T-helper 2 cell treated with Interferon-gamma antibody and Interleukin-4, amounts not matched to agents 5 μg/mL and 100 μg/mL, for 36 hours (primary cell): ENCODE results near the gene NTRK3.
"Not testable (repeated sequence)": the region's sequence is repeated elsewhere in the genome, so short reads cannot be mapped to it uniquely, and the experiment has no call there.

Experiments
- DNase-seq: peaks from one replicate; pipeline ENCODE4 v3.0.0; 2021; ENCODE audit warnings: low spot score
- H3K27ac Mint-ChIP-seq: one replicate; pipeline ENCODE4 v1.8.0; 2021; ENCODE audit warnings: mild to moderate bottlenecking, mixed read lengths
- H3K27me3 Mint-ChIP-seq: one replicate; pipeline ENCODE4 v1.8.0; 2021; ENCODE audit warnings: low read depth, mixed read lengths
- H3K36me3 Mint-ChIP-seq: one replicate; pipeline ENCODE4 v1.8.0; 2021; ENCODE audit warnings: low read depth, mixed read lengths
- H3K4me1 Mint-ChIP-seq: one replicate; pipeline ENCODE4 v1.8.0; 2021; ENCODE audit warnings: low read depth, mixed read lengths
- H3K4me3 Mint-ChIP-seq: one replicate; pipeline ENCODE4 v1.8.0; 2022; ENCODE audit warnings: mild to moderate bottlenecking, moderate library complexity, mixed read lengths
- H3K9me3 Mint-ChIP-seq: one replicate; pipeline ENCODE4 v1.8.0; 2021; ENCODE audit warnings: mixed read lengths

NTRK3 gene

GRCh38 chr15:88036154-88036839 is 220.2 kb downstream of the NTRK3 start:
- no peak for DNase-seq
- Mint-ChIP-seq H3K27ac (no peak overlapping the region), H3K27me3 (peaks cover 17% of the 10 kb centered on the region), H3K36me3 (no peaks in the 10 kb centered on the region), H3K4me3 (no peak overlapping the region), H3K9me3 (no peaks in the 10 kb centered on the region), H3K4me1 (no peaks in the 10 kb centered on the region)

GRCh38 chr15:88035381-88035780 is 221.2 kb downstream of the NTRK3 start:
- Mint-ChIP-seq H3K27me3 (peaks cover 17% of the 10 kb centered on the region), H3K4me1 (no peaks in the 10 kb centered on the region), H3K27ac (no peak overlapping the region), H3K9me3 (no peaks in the 10 kb centered on the region), H3K4me3 (no peak overlapping the region), H3K36me3 (no peaks in the 10 kb centered on the region)
- DNase-seq: no peak

GRCh38 chr15:88033421-88033820 is 223.1 kb downstream of the NTRK3 start:
- H3K36me3 Mint-ChIP-seq, H3K9me3 Mint-ChIP-seq, H3K27ac Mint-ChIP-seq, H3K4me1 Mint-ChIP-seq, DNase-seq, H3K4me3 Mint-ChIP-seq: not testable (repeated sequence)
- H3K27me3 Mint-ChIP-seq: peaks cover 17% of the 10 kb centered on the region

GRCh38 chr15:88032787-88033186 is 223.8 kb downstream of the NTRK3 start:
- H3K36me3 Mint-ChIP-seq: no peaks in the 10 kb centered on the region
- no peaks in the 10 kb centered on the region for H3K4me1 Mint-ChIP-seq
- no peak for DNase-seq
- no peak overlapping the region for H3K4me3 Mint-ChIP-seq
- no peak overlapping the region for H3K27ac Mint-ChIP-seq
- peaks cover 15% of the 10 kb centered on the region for H3K27me3 Mint-ChIP-seq
- no peaks in the 10 kb centered on the region for H3K9me3 Mint-ChIP-seq

- no peaks in the 10 kb centered on the region for H3K36me3 Mint-ChIP-seq
- no peak overlapping the region for H3K27ac Mint-ChIP-seq
- no peak for DNase-seq
- H3K4me3 Mint-ChIP-seq: no peak overlapping the region
- H3K9me3 Mint-ChIP-seq: no peaks in the 10 kb centered on the region
- H3K4me1 Mint-ChIP-seq: no peaks in the 10 kb centered on the region
- peaks cover 13% of the 10 kb centered on the region for H3K27me3 Mint-ChIP-seq
Observed at GRCh38 chr15:88031461-88031860, 225.1 kb downstream of the NTRK3 start.

GRCh38 chr15:88029696-88030095 is 226.8 kb downstream of the NTRK3 start:
- Mint-ChIP-seq H3K9me3 (no peaks in the 10 kb centered on the region), H3K4me3 (no peak overlapping the region), H3K36me3 (no peaks in the 10 kb centered on the region), H3K27me3 (no peaks in the 10 kb centered on the region), H3K4me1 (no peaks in the 10 kb centered on the region), H3K27ac (no peak overlapping the region)
- no peak for DNase-seq

- no peaks in the 10 kb centered on the region for H3K27me3 Mint-ChIP-seq
- DNase-seq: no peak
- no peak overlapping the region for H3K4me3 Mint-ChIP-seq
- no peaks in the 10 kb centered on the region for H3K4me1 Mint-ChIP-seq
- no peaks in the 10 kb centered on the region for H3K9me3 Mint-ChIP-seq
- no peak overlapping the region for H3K27ac Mint-ChIP-seq
- no peaks in the 10 kb centered on the region for H3K36me3 Mint-ChIP-seq
Observed at GRCh38 chr15:88028024-88028423, 228.5 kb downstream of the NTRK3 start.

- DNase-seq: no peak
- H3K27ac Mint-ChIP-seq: no peak overlapping the region
- no peaks in the 10 kb centered on the region for H3K27me3 Mint-ChIP-seq
- no peaks in the 10 kb centered on the region for H3K36me3 Mint-ChIP-seq
- no peaks in the 10 kb centered on the region for H3K9me3 Mint-ChIP-seq
- H3K4me3 Mint-ChIP-seq: no peak overlapping the region
- H3K4me1 Mint-ChIP-seq: no peaks in the 10 kb centered on the region
Observed at GRCh38 chr15:88023914-88024313, 232.6 kb downstream of the NTRK3 start.

GRCh38 chr15:88022716-88023115 is 233.8 kb downstream of the NTRK3 start:
- no peaks in the 10 kb centered on the region for H3K4me1 Mint-ChIP-seq
- H3K36me3 Mint-ChIP-seq: no peaks in the 10 kb centered on the region
- no peak for DNase-seq
- H3K27me3 Mint-ChIP-seq: no peaks in the 10 kb centered on the region
- no peak overlapping the region for H3K27ac Mint-ChIP-seq
- no peak overlapping the region for H3K4me3 Mint-ChIP-seq
- H3K9me3 Mint-ChIP-seq: no peaks in the 10 kb centered on the region

- no peak overlapping the region for H3K4me3 Mint-ChIP-seq
- no peaks in the 10 kb centered on the region for H3K36me3 Mint-ChIP-seq
- DNase-seq: no peak
- no peak overlapping the region for H3K27ac Mint-ChIP-seq
- no peaks in the 10 kb centered on the region for H3K4me1 Mint-ChIP-seq
- H3K27me3 Mint-ChIP-seq: no peaks in the 10 kb centered on the region
- no peaks in the 10 kb centered on the region for H3K9me3 Mint-ChIP-seq
Observed at GRCh38 chr15:88021601-88022000, 234.9 kb downstream of the NTRK3 start.

GRCh38 chr15:88020806-88021205 is 235.7 kb downstream of the NTRK3 start:
- Mint-ChIP-seq H3K27me3 (no peaks in the 10 kb centered on the region), H3K9me3 (no peaks in the 10 kb centered on the region), H3K4me3 (no peak overlapping the region), H3K36me3 (no peaks in the 10 kb centered on the region), H3K4me1 (no peaks in the 10 kb centered on the region), H3K27ac (no peak overlapping the region)
- DNase-seq: no peak

GRCh38 chr15:88019656-88020055 is 236.9 kb downstream of the NTRK3 start:
- H3K9me3 Mint-ChIP-seq: no peaks in the 10 kb centered on the region
- H3K27me3 Mint-ChIP-seq: no peaks in the 10 kb centered on the region
- no peaks in the 10 kb centered on the region for H3K36me3 Mint-ChIP-seq
- no peak for DNase-seq
- no peaks in the 10 kb centered on the region for H3K4me1 Mint-ChIP-seq
- no peak overlapping the region for H3K4me3 Mint-ChIP-seq
- no peak overlapping the region for H3K27ac Mint-ChIP-seq

- Mint-ChIP-seq H3K36me3 (no peaks in the 10 kb centered on the region), H3K4me1 (no peaks in the 10 kb centered on the region), H3K4me3 (no peak overlapping the region), H3K27ac (no peak overlapping the region), H3K9me3 (no peaks in the 10 kb centered on the region), H3K27me3 (no peaks in the 10 kb centered on the region)
- DNase-seq: no peak
Observed at GRCh38 chr15:88018869-88019641, 237.5 kb downstream of the NTRK3 start.

GRCh38 chr15:88017753-88018152 is 238.8 kb downstream of the NTRK3 start:
- no peak for DNase-seq
- no peaks in the 10 kb centered on the region for H3K4me1 Mint-ChIP-seq
- no peaks in the 10 kb centered on the region for H3K27me3 Mint-ChIP-seq
- no peaks in the 10 kb centered on the region for H3K36me3 Mint-ChIP-seq
- H3K9me3 Mint-ChIP-seq: no peaks in the 10 kb centered on the region
- H3K27ac Mint-ChIP-seq: no peak overlapping the region
- no peak overlapping the region for H3K4me3 Mint-ChIP-seq

- no peaks in the 10 kb centered on the region for H3K27me3 Mint-ChIP-seq
- no peak overlapping the region for H3K27ac Mint-ChIP-seq
- H3K4me1 Mint-ChIP-seq: no peaks in the 10 kb centered on the region
- DNase-seq: no peak
- no peak overlapping the region for H3K4me3 Mint-ChIP-seq
- no peaks in the 10 kb centered on the region for H3K9me3 Mint-ChIP-seq
- no peaks in the 10 kb centered on the region for H3K36me3 Mint-ChIP-seq
Observed at GRCh38 chr15:88016406-88016805, 240.1 kb downstream of the NTRK3 start.
